ENCODE data around the gene SNAP91. TPM values are rescaled to one million over a fixed set of nuclear protein-coding genes. Genes with fewer than 3 reads are reported as not detected.
A peak's percentile ranks its signal among the peaks of the same experiment; 100 is the strongest.
"Not testable (repeated sequence)": the region's sequence is repeated elsewhere in the genome, so short reads cannot be mapped to it uniquely, and the experiment has no call there.

Gene SNAP91
- polyA plus RNA-seq, 4 donors, result 0.28 to 0.73 (median 0.60) TPM

GRCh38 chr6:83633149-83633548 is 75.8 kb downstream of the SNAP91 start:
- no peak for DNase-seq (ENCODE audit: low read depth in 4 of 4, low spot score in 2 of 4)

GRCh38 chr6:83629908-83630307 is 79.0 kb downstream of the SNAP91 start:
- DNase-seq (ENCODE audit: low read depth in 4 of 4, low spot score in 2 of 4), result not testable (repeated sequence)

GRCh38 chr6:83615025-83615999 is 93.6 kb downstream of the SNAP91 start:
- peak in 1 of 4 donors; percentile 3 for DNase-seq (ENCODE audit: low read depth in 4 of 4, low spot score in 2 of 4)

GRCh38 chr6:83613378-83613777 is 95.5 kb downstream of the SNAP91 start:
- DNase-seq (ENCODE audit: low read depth in 4 of 4, low spot score in 2 of 4), result no peak

- no peak for DNase-seq (ENCODE audit: low read depth in 4 of 4, low spot score in 2 of 4)
These were observed 99.7 kb downstream of the SNAP91 start for GRCh38 chr6:83609248-83609647.

- no peak for DNase-seq (ENCODE audit: low read depth in 4 of 4, low spot score in 2 of 4)
These were observed 103.4 kb downstream of the SNAP91 start for GRCh38 chr6:83605517-83605916.

- DNase-seq (ENCODE audit: low read depth in 4 of 4, low spot score in 2 of 4), result no peak
These were observed 105.3 kb downstream of the SNAP91 start for GRCh38 chr6:83603551-83603950.

- DNase-seq (ENCODE audit: low read depth in 4 of 4, low spot score in 2 of 4), result no peak
These were observed 107.8 kb downstream of the SNAP91 start for GRCh38 chr6:83601119-83601518.

GRCh38 chr6:83600459-83600858 is 108.4 kb downstream of the SNAP91 start:
- DNase-seq (ENCODE audit: low read depth in 4 of 4, low spot score in 2 of 4), result no peak

- no peak for DNase-seq (ENCODE audit: low read depth in 4 of 4, low spot score in 2 of 4)
These were observed 111.4 kb downstream of the SNAP91 start for GRCh38 chr6:83597511-83597910.

GRCh38 chr6:83597051-83597450 is 111.8 kb downstream of the SNAP91 start:
- DNase-seq (ENCODE audit: low read depth in 4 of 4, low spot score in 2 of 4), result no peak

GRCh38 chr6:83594941-83595340 is 114.0 kb downstream of the SNAP91 start:
- DNase-seq (ENCODE audit: low read depth in 4 of 4, low spot score in 2 of 4), result no peak

GRCh38 chr6:83593395-83593785 is 115.5 kb downstream of the SNAP91 start:
- no peak for DNase-seq (ENCODE audit: low read depth in 4 of 4, low spot score in 2 of 4)

- DNase-seq (ENCODE audit: low read depth in 4 of 4, low spot score in 2 of 4), result no peak
These were observed 116.0 kb downstream of the SNAP91 start for GRCh38 chr6:83592770-83593394.

- no peak for DNase-seq (ENCODE audit: low read depth in 4 of 4, low spot score in 2 of 4)
These were observed 118.5 kb downstream of the SNAP91 start for GRCh38 chr6:83590416-83590815.

- DNase-seq (ENCODE audit: low read depth in 4 of 4, low spot score in 2 of 4), result no peak
These were observed 119.8 kb downstream of the SNAP91 start for GRCh38 chr6:83589076-83589475.

- DNase-seq (ENCODE audit: low read depth in 4 of 4, low spot score in 2 of 4), result no peak
These were observed 130.8 kb downstream of the SNAP91 start for GRCh38 chr6:83578057-83578456.

- peak in 1 of 4 donors; percentile 27 for DNase-seq (ENCODE audit: low read depth in 4 of 4, low spot score in 2 of 4)
These were observed 134.1 kb downstream of the SNAP91 start for GRCh38 chr6:83574783-83575182.

GRCh38 chr6:83571663-83572185 is 137.2 kb downstream of the SNAP91 start:
- DNase-seq (ENCODE audit: low read depth in 4 of 4, low spot score in 2 of 4), result not testable (repeated sequence)

- no peak for DNase-seq (ENCODE audit: low read depth in 4 of 4, low spot score in 2 of 4)
These were observed 149.9 kb downstream of the SNAP91 start for GRCh38 chr6:83558975-83559374.

GRCh38 chr6:83556871-83557270 is 152.0 kb downstream of the SNAP91 start:
- DNase-seq (ENCODE audit: low read depth in 4 of 4, low spot score in 2 of 4), result no peak

GRCh38 chr6:83551748-83552147 is 157.2 kb downstream of the SNAP91 start:
- DNase-seq (ENCODE audit: low read depth in 4 of 4, low spot score in 2 of 4), result not testable (repeated sequence)
